ENCODE results near the gene NDC80.
A peak's percentile ranks its signal among the peaks of the same experiment; 100 is the strongest.
"Not testable (repeated sequence)": the region's sequence is repeated elsewhere in the genome, so short reads cannot be mapped to it uniquely, and the experiment has no call there.

Gene NDC80

GRCh38 chr18:2571200-2572170 is at the start of gene NDC80, which contains the start of gene METTL4:
Gene NDC80 (plus strand): TSS chr18:2571557. CDS start chr18:2572986, 1,429 bp downstream.
Gene METTL4 (minus strand): TSS chr18:2571505. CDS start chr18:2567216, 4,289 bp downstream.
- DNase-seq (ENCODE audit: low spot score) = peak; percentile 91

- DNase-seq (ENCODE audit: low spot score) = no peak
These were observed 49.2 kb upstream of the NDC80 start for GRCh38 chr18:2522112-2522511.

DNA sequence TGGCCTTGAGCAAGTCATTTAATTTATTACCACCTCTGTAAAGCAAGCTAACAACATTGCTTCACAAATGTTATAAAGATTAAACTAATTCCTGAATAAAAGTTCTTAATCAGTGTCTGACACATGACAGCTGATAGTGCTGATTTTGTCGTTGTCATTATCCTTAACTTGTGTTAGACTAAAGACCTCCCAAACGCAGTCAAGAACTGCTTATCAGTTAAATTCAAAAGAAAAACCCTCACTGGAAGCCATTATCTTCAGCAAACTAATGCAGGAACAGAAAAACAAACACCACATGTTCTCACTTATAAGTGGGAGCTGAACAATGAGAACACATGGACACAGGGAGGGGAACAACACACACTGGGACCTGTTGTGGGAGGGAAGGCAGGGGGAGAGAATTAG is 46.6 kb upstream of the NDC80 start:
- not testable (repeated sequence) for DNase-seq (ENCODE audit: low spot score)

DNA sequence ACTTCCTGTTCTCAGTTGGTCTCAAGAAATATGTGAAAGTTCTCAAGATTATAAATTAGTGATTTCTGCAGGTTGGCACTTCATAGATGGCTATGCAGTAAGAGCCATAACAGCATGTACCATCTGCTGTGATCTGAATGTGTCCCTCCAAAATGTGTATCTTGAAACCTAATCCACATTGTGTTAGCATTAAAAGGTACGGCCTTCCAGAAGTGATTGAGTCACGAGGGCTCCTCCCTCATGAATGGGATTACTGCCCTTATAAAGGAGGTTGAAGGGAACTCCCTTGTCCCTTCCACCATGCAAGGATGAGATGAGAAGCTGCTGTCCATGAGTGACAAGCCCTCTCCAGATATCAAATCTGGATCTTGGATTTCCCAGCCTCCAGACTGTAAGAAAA is 45.0 kb upstream of the NDC80 start:
- no peak for DNase-seq (ENCODE audit: low spot score)

DNA sequence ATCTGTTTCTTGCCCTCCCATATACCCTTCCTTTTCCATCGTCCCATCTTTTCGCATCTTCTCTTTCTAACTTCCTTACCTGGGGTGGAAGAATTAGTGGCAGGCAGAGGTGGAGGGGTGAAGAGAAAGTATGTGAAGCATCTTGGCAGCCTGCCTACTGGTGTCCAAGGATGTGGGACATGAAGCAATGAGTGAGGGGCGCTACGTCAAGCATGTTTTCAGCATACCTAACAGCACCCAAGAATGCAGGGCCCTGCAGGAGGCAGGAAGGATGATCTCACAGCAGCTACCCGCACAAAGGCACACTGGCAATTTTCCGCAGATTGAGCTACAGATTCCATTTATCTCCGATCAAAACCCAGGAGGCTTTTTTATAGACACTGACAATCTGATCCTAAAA is 42.2 kb upstream of the NDC80 start:
- no peak for DNase-seq (ENCODE audit: low spot score)

GRCh38 chr18:2531751-2532150 is 39.6 kb upstream of the NDC80 start:
- no peak for DNase-seq (ENCODE audit: low spot score)

- DNase-seq (ENCODE audit: low spot score) = no peak
These were observed 38.6 kb upstream of the NDC80 start for GRCh38 chr18:2532797-2533196.

DNA sequence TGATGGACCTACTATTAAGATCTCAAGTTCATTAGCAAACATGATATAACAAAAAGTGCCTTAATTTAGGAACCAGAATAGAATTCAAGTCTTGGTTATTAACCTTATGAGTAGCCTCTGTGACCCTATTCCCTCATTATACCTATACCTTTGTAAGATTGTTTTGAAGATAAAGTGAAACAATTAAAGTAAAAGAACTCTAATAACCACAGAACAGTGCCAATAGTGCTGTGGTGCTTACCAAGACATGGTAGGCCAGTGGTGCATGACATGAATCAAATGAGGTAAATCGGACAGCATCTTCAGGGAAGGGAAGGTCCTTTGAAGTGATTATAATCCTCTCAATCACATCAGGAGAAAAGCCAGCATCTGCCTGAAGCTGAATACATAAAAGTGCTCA is 36.5 kb upstream of the NDC80 start:
- DNase-seq (ENCODE audit: low spot score) = no peak

- DNase-seq (ENCODE audit: low spot score) = no peak
These were observed 35.9 kb upstream of the NDC80 start for GRCh38 chr18:2535419-2535910.

DNA sequence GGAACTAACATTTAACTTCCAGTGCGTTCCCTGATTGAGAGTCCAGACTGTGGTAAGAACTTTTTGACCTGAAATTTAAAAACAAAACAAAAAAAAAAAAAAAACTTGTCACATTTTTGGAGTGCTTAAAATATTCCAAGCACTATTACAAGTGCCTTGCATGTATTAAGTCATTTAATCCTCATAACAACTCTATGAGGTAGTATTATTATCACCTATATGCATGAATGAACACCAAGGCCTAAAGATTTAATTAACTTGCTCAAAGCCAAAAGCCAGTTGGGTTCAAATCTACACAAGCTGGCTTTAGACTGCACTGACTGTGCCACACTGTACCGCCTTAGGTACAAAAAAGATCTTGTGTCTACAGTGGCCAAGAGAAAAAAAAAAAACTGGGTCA is 35.3 kb upstream of the NDC80 start:
- DNase-seq (ENCODE audit: low spot score) = no peak

DNA sequence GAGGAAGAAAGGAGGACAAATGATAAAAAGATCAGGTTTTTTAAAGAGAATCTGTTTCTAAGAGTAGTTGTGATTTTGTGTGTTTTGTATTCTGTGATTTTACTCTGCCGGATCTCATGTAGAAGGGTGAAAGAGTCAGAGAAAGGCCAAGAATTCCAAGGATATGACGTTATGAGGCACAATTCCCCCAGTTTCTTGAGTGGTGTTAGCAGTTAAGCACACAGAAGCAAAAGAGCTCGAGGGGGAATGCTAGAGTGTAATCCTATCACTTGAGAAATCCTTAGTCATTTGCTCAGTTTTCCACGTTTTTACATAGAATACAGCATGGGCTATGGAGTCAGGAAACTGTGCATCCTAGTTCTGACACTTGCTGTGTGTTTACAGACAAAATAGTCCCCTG is 34.9 kb upstream of the NDC80 start:
- DNase-seq (ENCODE audit: low spot score) = peak; percentile 33

DNA sequence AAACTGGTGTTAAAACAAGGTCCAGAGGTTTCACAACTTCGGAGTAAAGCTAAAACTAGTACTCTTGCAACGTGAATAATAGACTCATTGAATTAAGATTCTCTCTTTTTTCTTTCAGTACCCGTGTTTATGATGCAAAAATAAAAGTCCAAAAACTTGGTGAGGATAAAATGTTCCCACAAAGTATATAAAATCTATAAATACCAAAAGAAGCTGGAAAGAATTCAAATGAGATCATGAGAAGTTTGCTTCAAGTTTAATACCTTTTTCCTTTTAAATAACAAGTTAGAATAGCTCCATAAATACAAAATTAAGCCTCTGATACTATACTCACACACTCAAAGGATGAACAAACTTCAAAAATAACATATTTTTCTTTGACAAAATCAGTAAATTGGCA is 34.1 kb upstream of the NDC80 start:
- no peak for DNase-seq (ENCODE audit: low spot score)

DNA sequence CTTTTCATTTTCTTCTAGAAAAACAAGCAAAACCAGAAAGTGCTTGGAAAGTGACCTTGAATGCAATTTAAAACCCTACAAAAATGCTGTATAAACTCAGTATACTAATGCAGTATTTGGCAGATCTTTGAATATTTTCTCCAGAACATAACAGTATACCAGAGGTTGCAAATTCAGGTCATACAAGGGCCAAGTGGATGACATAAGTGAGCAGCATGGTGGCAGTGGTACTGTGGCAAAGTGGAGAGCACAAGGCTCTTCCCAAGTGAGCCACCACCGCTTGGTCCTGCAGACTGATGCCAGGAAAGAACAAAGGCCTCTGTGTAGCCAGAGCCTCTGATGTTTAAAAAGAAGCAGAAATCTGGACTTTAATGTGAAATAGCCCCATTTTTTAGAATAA is 33.1 kb upstream of the NDC80 start:
- DNase-seq (ENCODE audit: low spot score) = no peak

- DNase-seq (ENCODE audit: low spot score) = peak; percentile 10
These were observed 32.5 kb upstream of the NDC80 start for GRCh38 chr18:2538844-2539243.

DNA sequence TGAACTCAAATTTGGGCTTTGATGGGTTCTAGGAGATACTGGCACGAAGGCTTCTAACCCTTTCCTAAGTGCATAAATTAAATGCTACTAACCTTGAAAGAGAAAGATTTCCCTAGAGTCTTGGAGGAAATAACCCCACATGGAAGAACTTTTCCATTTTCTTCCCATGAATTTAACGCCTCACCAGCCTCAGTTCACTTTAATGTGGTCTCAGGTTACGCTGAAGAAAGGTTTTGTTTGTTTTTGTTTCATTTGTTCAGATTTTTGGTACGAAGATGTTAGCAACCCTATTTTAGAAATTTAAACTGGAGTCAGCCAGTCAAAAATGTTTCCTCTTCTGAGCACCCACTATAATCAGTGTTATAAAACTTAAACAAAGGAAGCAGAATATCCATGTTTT is 30.8 kb upstream of the NDC80 start:
- DNase-seq (ENCODE audit: low spot score) = no peak

- peak; percentile 52 for DNase-seq (ENCODE audit: low spot score)
These were observed 29.3 kb upstream of the NDC80 start for GRCh38 chr18:2541925-2542563.

DNA sequence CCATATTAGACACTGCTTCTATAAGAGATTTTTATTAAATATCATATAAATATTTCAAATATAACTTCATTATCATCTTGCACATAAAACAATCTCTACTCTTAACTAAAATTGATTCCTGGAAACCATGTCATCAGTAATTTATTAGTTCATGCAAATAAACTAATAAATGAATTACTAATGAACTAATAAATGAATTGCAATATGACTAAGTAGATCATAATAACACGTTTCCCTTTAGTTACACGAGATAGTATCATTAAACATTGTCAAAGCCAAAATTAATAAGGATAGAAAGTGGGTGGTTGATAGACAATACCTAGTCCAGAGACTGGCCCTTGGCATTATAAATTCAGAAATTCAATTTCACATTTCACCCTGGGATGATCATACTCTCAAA is 26.2 kb upstream of the NDC80 start:
- DNase-seq (ENCODE audit: low spot score) = no peak

- DNase-seq (ENCODE audit: low spot score) = peak; percentile 50
These were observed 23.8 kb upstream of the NDC80 start for GRCh38 chr18:2547477-2548087.

DNA sequence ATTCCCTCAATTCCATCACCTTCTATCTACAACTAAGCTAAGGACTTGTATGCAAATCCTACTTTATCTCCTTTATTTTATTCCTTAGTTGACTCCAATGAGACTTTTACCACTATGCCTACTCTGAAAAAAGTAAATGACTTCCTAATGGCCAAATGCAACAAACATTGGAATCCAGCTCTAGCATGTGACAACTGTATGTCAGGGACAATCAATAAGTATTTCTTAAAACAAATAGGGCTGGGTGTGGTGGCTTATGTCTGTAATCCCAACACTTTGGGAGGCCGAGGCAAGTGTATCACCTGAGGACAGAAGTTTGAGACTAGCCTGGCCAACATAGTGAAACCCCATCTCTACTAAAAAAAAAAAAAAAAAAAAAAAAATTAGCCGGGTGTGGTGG is 21.9 kb upstream of the NDC80 start:
- DNase-seq (ENCODE audit: low spot score) = no peak

- DNase-seq (ENCODE audit: low spot score) = no peak
These were observed 19.9 kb upstream of the NDC80 start for GRCh38 chr18:2551425-2551824.

DNA sequence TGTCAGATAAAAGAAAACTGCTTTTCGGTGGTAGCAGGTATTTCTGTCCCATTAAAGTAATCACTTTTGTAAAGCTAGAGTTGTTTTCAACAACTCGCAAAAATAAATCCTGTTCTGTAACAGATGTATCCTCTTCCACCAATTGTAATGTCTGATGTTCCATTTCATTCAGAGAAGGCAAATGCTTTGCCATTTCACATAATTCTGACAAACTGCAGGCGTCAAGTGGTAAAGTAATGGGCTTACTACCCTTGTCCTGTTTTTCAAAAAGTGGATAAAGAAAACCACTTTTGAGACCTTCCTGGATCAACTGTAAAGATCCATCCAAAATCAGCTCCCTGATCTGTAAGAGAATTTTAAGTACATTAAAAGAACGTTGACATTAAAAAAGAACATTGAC is 16.7 kb upstream of the NDC80 start:
- DNase-seq (ENCODE audit: low spot score) = no peak

DNA sequence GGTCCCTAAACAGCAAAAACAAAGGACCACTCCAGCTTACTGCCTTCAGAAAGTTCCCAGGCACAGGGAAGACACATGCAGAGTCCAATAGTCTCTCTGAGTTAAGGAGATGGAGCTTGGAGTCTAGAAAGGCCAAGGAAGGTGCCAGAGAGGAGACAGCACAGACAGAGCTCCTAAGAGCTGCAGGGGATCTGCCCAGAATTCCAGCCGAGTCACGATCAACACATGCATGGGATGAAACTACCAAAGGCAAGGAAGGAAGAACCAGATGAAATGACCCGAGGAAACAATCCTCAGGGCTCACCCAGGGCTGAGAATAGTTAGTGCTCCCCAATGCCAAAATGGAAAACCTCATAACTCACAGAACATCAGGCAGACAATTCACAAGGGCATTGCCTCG is 15.5 kb upstream of the NDC80 start:
- no peak for DNase-seq (ENCODE audit: low spot score)

DNA sequence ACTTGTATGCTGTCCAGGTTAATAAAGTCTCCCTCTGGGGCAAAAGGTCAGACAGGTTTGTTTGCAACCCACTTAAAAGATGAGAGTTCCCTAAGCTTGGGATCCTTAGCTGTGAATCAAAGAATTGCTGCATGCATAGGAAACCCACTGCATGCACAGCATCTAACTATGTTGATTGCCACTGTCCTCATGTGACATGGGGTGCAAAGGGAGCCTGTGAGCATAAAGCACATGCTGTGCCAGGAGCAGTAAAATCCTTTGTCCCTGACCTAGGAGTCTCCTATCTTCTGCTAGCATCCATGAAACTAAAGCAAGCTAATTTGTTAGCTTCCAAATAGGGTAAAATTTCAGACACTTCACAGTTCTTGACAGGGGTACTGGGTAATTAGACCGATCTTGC is 13.8 kb upstream of the NDC80 start:
- no peak for DNase-seq (ENCODE audit: low spot score)
